ENCODE measurements around the gene PHF20. TPM values are rescaled to one million over a fixed set of nuclear protein-coding genes. Genes with fewer than 3 reads are reported as not detected.

PHF20 gene
- total RNA-seq, 1 experiment from 2014 or later, result 24.1 TPM

DNA sequence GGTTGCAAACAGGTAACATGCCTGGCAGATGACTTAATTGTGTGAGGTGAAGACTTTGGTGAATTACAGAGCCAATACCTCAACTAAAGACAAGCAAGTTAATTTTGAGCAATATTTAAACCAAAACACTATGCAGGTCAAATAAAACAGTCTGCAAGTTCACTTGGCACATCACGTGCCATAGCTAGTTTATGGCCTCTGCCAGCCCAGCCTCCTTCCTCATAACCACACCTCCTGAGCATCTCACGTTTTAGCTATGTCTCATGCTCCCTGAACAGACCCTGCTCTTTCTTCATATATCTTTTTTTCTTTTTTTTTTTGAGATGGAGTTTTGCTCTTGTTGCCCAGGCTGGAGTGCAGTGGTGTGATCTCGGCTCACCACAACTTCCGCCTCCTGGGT, 192.1 kb downstream of the PHF20 start:
- no peak for DNase-seq (ENCODE audit: low read depth in 1 of 2, low spot score in 2 of 2)
- Histone ChIP-seq H3K4me1 (replicated peaks) (no peaks in the 10 kb centered on the region), H3K9me3 (replicated peaks) (no peaks in the 10 kb centered on the region), H3K4me3 (no peak overlapping the region), H3K36me3 (no peaks in the 10 kb centered on the region), H3K27ac (no peak overlapping the region), H3K27me3 (replicated peaks) (no peaks in the 10 kb centered on the region)

DNA sequence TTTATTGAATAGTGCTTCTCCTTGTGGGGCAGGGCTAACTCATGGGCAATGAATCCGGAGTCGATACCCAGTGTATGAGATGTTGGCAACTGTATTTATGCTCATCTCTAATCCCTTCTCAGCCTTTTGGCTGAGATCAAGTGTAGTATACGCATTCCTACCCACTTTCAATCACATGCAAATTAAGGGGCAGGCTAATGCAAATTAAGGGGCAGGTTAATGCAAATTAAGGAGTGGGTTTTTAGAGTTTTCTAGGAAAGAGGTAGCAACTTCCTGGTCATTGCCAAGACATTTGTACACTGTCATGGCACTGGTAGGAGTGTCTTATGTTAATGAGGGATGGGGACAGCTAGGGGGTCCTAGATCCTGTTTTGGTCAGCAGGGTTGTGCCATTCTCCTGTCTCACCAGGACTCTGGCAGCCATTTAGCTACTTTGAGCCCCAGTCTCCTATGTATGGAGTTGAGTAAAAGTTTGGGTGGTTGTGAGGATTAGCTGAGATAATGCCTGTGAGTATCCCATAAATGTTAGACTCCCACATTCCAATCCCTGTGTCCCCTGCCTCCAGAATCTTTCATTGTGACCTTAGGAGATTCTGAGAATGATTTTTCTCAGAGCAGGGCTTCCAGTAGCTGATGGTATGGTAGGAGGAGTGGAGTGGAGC, 196.3 kb downstream of the PHF20 start, which contains the start of gene CNBD2:
TSS of gene CNBD2 (plus strand) at position 612 of the 662 bp plus-strand sequence. CDS start 173 bp downstream, outside the sequence.
- DNase-seq (ENCODE audit: low read depth in 1 of 2, low spot score in 2 of 2), result no peak
- Histone ChIP-seq H3K9me3 (replicated peaks) (no peaks in the 10 kb centered on the region; the same call in 1 of the 2 replicates), H3K36me3 (no peaks in the 10 kb centered on the region), H3K27ac (no peak within 1 kb of the TSS), H3K27me3 (replicated peaks) (no peaks in the 10 kb centered on the region), H3K4me3 (no peak within 1 kb of the TSS), H3K4me1 (replicated peaks) (no peaks in the 10 kb centered on the region)

DNA sequence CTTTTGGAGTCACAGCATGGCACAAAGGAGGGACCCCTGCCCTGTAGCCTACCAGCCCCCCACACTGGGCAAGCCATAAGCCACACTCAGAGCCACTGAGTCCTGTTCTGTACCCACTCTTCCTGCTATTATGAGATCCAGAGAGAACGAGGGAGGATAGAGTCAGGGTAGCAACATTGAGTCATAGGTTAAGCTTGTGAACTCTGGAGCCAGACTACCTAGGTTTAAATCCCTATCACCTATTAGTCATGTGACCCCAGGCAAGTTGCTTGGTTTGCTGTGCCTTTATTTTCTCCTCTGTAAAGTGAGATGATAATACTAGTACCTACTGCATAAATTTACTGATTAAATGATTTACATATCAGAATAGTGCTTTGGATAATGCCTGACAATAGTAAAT, 197.1 kb downstream of the PHF20 start:
- no peaks in the 10 kb centered on the region for H3K4me1 ChIP-seq (replicated peaks)
- H3K4me3 ChIP-seq, result no peak overlapping the region
- no peaks in the 10 kb centered on the region; the same call in 1 of the 2 replicates for H3K9me3 ChIP-seq (replicated peaks)
- DNase-seq (ENCODE audit: low read depth in 1 of 2, low spot score in 2 of 2), result no peak
- no peak overlapping the region for H3K27ac ChIP-seq
- H3K27me3 ChIP-seq (replicated peaks), result no peaks in the 10 kb centered on the region
- no peaks in the 10 kb centered on the region for H3K36me3 ChIP-seq

DNA sequence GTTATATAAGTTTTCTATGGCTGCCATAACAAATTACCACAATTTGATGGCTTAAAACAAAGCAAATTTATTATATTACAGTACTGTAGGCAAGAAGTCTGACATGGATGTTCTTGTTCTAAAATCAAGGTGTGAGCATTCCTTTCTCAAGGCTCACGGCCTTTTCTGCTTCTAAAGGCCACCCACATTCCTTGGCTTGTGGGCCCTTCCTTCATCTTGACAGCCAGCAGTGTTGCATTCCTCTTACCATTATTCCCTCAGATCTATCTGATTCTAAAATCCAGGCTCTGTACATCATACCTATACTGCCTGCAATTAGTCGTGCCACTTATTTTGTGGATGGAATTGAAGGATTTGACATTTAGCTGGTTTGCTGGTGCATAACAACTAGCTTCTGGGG, 200.2 kb downstream of the PHF20 start:
- Histone ChIP-seq H3K9me3 (replicated peaks) (no peaks in the 10 kb centered on the region; the same call in 1 of the 2 replicates), H3K4me3 (no peak overlapping the region), H3K27ac (no peak overlapping the region), H3K4me1 (replicated peaks) (no peaks in the 10 kb centered on the region), H3K27me3 (replicated peaks) (no peaks in the 10 kb centered on the region), H3K36me3 (no peaks in the 10 kb centered on the region)
- DNase-seq (ENCODE audit: low read depth in 1 of 2, low spot score in 2 of 2), result no peak

DNA sequence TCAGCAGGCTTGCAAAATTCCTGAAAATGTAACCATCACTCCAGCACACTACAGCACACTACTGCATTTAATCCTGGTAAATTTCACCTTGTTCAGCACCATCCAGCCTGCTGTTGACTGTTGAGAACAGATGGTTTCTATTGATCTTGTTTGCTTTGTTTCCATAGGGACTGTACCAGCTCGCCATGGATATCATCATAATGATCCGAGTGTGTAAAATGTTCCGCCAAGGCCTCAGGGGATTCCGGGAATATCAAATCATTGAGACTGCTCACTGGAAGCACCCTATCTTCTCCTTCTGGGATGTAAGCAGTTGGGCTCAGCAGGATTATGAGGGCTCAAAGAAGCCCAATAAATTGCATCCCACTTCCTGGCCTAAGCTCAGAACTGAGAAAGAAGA, 200.6 kb downstream of the PHF20 start:
- Histone ChIP-seq H3K9me3 (replicated peaks) (no peaks in the 10 kb centered on the region; the same call in 1 of the 2 replicates), H3K27ac (no peak overlapping the region)
- no peak for DNase-seq (ENCODE audit: low read depth in 1 of 2, low spot score in 2 of 2)

DNA sequence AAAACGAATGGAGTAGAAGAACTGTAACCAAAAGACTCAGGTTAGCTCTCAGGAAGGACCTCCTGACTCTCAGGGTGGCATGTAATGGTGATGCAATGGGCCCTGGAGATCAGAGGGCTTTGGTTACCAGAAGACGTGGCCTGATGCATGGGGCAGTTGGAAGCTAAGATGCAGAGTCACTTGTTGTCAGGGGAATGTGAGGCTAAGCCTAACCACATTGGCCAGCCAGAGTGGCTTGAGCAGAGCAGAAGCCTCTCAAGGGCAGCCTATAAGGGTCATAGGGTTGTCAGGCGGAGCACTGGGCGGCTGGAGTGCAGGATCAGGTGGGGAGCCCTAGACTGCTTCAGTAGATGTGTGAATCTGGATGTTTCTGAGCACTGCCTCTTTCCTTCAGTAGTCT, 202.4 kb downstream of the PHF20 start:
- H3K4me3 ChIP-seq, result no peak overlapping the region
- no peak overlapping the region for H3K27ac ChIP-seq
- no peaks in the 10 kb centered on the region; the same call in 1 of the 2 replicates for H3K9me3 ChIP-seq (replicated peaks)
- H3K4me1 ChIP-seq (replicated peaks), result no peaks in the 10 kb centered on the region
- DNase-seq (ENCODE audit: low read depth in 1 of 2, low spot score in 2 of 2), result no peak
- no peaks in the 10 kb centered on the region for H3K36me3 ChIP-seq
- no peaks in the 10 kb centered on the region for H3K27me3 ChIP-seq (replicated peaks)

More for the DNA sequence above, 200.6 kb downstream of the PHF20 start:
- no peaks in the 10 kb centered on the region for H3K27me3 ChIP-seq (replicated peaks)
- no peaks in the 10 kb centered on the region for H3K4me1 ChIP-seq (replicated peaks)
- no peak overlapping the region for H3K4me3 ChIP-seq
- no peaks in the 10 kb centered on the region for H3K36me3 ChIP-seq

DNA sequence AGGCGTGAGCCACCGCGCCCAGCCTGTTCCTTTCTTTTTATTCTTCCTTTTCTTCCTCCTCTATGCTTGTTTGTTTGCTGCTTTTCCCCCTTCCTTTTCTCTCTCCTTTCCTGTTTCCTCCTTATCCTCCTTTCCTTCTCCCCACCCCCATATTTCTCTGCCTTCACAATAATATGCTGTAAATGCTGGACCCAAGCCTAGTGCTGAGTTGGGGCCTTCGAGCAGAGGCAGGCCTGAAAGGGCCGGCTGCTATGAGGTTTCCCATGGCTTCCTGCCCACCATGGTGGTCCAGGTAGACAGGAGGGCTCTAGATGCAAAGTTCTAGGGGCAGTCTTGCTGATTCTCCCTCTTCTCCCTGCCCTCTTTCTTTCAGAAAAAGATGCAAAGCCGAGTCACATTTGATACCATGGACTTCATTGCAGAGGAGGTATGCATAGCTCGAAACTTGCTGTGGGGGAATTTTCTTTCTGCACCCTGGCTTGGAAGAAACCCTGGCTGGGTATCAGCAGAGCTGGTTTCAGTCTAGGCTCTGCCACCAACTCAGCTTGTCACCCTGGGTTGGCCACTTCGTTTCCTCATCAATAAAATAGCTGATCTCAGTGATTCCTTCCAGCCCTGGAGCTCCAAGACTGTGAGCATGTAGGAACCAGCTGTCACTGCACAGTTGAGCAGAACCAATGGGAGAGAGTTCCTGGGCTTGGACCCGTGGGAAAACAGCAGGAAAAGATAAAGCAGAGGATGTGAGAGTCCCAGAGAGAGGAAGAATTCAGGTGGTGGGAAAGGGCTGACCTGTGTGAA, 204.0 kb downstream of the PHF20 start:
- Histone ChIP-seq H3K27me3 (replicated peaks) (no peaks in the 10 kb centered on the region), H3K27ac (no peak overlapping the region), H3K9me3 (replicated peaks) (no peaks in the 10 kb centered on the region; the same call in 1 of the 2 replicates), H3K4me1 (replicated peaks) (no peaks in the 10 kb centered on the region), H3K36me3 (no peaks in the 10 kb centered on the region), H3K4me3 (no peak overlapping the region)
- DNase-seq (ENCODE audit: low read depth in 1 of 2, low spot score in 2 of 2), result no peak

DNA sequence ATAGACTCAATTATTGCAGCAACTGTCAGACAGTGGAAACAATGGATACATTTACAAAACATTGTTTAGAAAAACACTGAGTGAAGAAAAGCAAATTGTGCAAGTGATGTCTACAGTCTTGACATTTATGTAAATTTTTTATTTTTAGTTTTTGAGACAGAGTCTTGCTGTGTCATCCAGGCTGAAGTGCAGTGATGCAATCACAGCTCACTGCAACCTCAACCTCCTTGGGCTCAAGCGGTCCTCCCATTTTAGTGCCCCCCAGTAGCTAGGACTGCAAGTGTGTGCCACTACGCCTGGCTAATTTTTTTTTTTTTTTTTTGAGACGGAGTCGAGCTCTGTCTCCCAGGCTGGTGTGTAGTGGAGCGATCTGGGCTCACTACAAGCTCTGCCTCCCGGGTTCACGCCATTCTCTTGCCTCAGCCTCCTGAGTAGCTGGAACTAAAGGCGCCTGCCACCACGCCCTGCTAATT, 206.3 kb downstream of the PHF20 start:
- no peak overlapping the region for H3K4me3 ChIP-seq
- no peaks in the 10 kb centered on the region for H3K9me3 ChIP-seq (replicated peaks)
- H3K27ac ChIP-seq, result no peak overlapping the region
- H3K27me3 ChIP-seq (replicated peaks), result no peaks in the 10 kb centered on the region
- no peak for DNase-seq (ENCODE audit: low read depth in 1 of 2, low spot score in 2 of 2)
- H3K4me1 ChIP-seq (replicated peaks), result no peaks in the 10 kb centered on the region
- H3K36me3 ChIP-seq, result no peaks in the 10 kb centered on the region

DNA sequence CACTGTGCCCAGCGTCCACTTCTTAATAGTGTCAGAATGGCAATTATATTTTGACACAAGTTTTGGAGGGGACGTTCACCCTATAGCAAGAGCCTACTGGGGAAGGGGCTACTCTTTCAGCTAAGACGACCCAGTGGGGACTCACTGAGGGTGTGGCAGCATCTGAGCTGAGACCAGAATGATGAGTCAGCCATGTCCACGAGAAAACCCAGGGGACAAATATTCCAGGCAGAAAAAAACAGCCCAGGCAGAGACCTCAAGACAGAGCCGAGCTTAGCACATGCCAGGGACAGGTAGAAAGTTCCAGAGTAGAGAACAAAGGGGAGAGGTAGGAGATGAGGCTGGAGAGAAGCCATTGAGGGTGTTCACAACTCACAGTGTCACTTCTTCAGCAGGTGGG, 207.7 kb downstream of the PHF20 start:
- Histone ChIP-seq H3K9me3 (replicated peaks) (no peaks in the 10 kb centered on the region), H3K4me1 (replicated peaks) (no peaks in the 10 kb centered on the region), H3K27me3 (replicated peaks) (no peaks in the 10 kb centered on the region), H3K27ac (no peak overlapping the region), H3K4me3 (no peak overlapping the region), H3K36me3 (no peaks in the 10 kb centered on the region)
- DNase-seq (ENCODE audit: low read depth in 1 of 2, low spot score in 2 of 2), result no peak

DNA sequence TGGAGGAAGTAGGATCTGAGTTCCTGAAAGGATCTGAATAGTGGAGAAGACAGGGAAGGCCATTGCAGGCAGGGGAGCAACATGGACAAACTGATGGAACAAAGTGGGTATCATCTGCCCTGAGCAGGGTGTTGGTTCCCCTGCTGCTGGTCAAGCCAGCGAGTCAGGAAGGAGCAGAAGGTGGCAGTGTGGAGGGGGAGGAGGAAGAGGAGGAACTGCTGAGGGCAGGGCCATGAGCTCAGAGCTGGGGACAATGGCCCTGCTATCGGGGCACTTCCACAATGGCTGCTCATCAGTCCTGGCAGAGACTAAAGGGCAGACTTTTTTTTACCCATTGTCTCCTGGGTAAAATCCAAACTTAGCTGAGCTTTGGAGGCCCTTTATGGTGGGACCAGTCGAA, 210.2 kb downstream of the PHF20 start:
- H3K4me1 ChIP-seq (replicated peaks), result no peaks in the 10 kb centered on the region
- H3K4me3 ChIP-seq, result no peak overlapping the region
- H3K27me3 ChIP-seq (replicated peaks), result no peaks in the 10 kb centered on the region
- no peaks in the 10 kb centered on the region for H3K9me3 ChIP-seq (replicated peaks)
- no peak overlapping the region for H3K27ac ChIP-seq
- H3K36me3 ChIP-seq, result no peaks in the 10 kb centered on the region
- DNase-seq (ENCODE audit: low read depth in 1 of 2, low spot score in 2 of 2), result no peak

DNA sequence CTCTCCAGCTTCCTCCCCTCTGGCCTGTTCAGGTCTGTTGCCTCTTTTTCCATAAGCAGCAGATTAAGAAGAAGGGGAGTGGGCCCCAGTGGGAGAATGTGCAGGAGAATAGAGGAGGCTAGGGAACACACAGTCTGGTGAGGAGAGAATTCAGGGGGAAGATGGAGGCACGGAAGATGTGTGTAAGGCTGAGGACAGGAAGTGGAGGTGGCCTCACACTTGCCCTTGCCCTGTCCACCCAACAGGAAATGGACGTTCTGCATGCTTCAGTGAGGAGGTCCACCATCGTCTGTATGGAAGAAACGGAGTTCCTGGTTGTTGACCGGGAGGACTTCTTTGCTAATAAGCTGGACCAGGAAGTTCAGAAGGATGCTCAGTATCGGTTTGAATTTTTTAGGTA, 212.6 kb downstream of the PHF20 start:
- DNase-seq (ENCODE audit: low read depth in 1 of 2, low spot score in 2 of 2), result no peak
- no peaks in the 10 kb centered on the region for H3K4me1 ChIP-seq (replicated peaks)
- no peaks in the 10 kb centered on the region for H3K36me3 ChIP-seq
- H3K27ac ChIP-seq, result no peak overlapping the region
- no peaks in the 10 kb centered on the region for H3K27me3 ChIP-seq (replicated peaks)
- no peaks in the 10 kb centered on the region for H3K9me3 ChIP-seq (replicated peaks)
- no peak overlapping the region for H3K4me3 ChIP-seq

DNA sequence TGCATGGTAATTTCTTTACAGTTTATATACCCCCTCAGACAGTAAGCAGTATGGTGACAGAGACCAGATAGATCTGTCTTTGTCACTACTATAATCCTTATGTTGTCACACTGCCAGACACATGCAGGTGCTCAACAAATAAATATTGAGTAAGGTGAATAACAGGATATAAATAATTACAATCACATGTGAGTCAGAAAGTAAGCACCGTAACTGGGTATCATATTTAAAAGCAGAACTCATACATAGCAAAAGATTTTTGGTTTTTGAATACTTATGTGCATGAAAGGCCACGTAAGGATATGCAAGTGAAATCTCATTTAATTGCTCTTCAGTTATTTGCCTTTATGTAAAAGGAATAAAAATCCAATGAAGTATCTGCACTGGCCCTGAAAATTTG, 214.0 kb downstream of the PHF20 start:
- Histone ChIP-seq H3K4me3 (no peak overlapping the region), H3K27me3 (replicated peaks) (no peaks in the 10 kb centered on the region), H3K27ac (no peak overlapping the region), H3K9me3 (replicated peaks) (no peaks in the 10 kb centered on the region), H3K4me1 (replicated peaks) (no peaks in the 10 kb centered on the region), H3K36me3 (no peaks in the 10 kb centered on the region)
- DNase-seq (ENCODE audit: low read depth in 1 of 2, low spot score in 2 of 2), result no peak

DNA sequence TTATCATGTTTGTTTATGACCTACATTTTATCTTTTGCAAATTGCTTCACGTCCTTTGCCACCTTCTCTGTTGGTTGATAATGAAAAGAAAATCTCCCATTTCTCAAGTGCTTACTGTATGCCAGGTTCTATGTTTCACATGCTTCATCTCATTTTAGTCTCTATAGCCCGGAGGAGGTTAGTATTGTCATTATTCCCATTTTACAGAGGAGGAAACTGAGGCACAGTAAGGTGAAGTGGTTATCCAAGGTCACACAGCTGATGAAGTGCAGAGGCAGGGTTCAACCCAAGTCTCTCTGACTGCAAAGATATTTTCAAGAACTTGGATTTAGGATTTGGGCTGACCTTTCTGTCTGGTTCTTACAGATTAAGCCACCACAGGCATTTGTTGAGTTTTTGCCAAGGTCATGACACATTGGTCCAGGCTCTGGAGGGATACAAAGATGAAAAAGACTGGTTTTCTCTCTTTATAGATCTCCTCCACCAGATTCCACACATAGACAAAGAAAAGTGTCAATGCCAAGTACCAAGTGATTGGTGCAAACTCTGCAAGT, 217.2 kb downstream of the PHF20 start:
- Histone ChIP-seq H3K9me3 (replicated peaks) (no peaks in the 10 kb centered on the region), H3K4me3 (no peak overlapping the region), H3K27me3 (replicated peaks) (no peaks in the 10 kb centered on the region), H3K4me1 (replicated peaks) (no peaks in the 10 kb centered on the region), H3K36me3 (no peaks in the 10 kb centered on the region), H3K27ac (no peak overlapping the region)
- no peak for DNase-seq (ENCODE audit: low read depth in 1 of 2, low spot score in 2 of 2)

DNA sequence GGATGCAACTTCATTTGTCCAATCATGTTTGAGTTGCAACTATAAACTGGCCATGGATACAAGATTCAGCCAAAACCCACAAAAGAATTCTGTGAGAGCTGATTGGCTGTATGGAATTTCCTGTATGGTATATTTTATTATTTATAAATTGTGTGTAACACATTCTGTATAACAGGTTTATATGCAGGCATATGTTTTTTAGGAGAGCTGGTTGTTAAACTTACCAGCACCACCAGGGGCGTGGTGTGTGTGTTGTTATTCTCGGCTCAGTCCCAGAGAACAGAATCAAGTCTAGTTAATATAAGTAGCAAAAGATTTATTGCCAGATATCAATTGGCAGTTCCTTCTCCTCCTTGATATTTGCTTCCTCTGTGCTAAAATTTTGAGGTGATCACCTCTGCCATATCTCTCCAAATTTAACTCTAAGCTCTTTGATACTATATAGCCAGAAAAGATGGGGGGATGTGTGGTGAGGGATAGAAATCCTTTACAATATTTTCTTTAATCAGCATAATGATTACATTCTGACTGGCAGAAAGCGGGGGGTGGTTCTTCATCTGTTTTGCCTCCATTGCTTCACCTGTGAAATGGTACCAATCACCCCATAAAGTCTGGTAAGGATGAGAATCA, 219.4 kb downstream of the PHF20 start:
- no peaks in the 10 kb centered on the region for H3K27me3 ChIP-seq (replicated peaks)
- no peaks in the 10 kb centered on the region for H3K9me3 ChIP-seq (replicated peaks)
- no peak for DNase-seq (ENCODE audit: low read depth in 1 of 2, low spot score in 2 of 2)
- no peaks in the 10 kb centered on the region for H3K36me3 ChIP-seq
- no peaks in the 10 kb centered on the region for H3K4me1 ChIP-seq (replicated peaks)
- H3K27ac ChIP-seq, result no peak overlapping the region
- no peak overlapping the region for H3K4me3 ChIP-seq

Measured in SJSA1 (cell line).